HG03097 (cell line): ENCODE measurements around the gene VSIG2.

Source experiments
- ATAC-seq: cut with Tn5 transposase; IDR thresholded peaks from one replicate; pipeline ENCODE4 v1.9.1; 2021; ENCODE audit not compliant: unreplicated experiment, low FRiP score

Gene VSIG2

GRCh38 chr11:124724979-124725718 is 26.9 kb downstream of the VSIG2 start:
- ATAC-seq, result peak; percentile 93

GRCh38 chr11:124722176-124722575 is 29.9 kb downstream of the VSIG2 start:
- ATAC-seq, result no peak

GRCh38 chr11:124719534-124719933 is 32.5 kb downstream of the VSIG2 start:
- no peak for ATAC-seq

GRCh38 chr11:124718801-124719200 is 33.3 kb downstream of the VSIG2 start:
- no peak for ATAC-seq

- no peak for ATAC-seq
These were observed 34.0 kb downstream of the VSIG2 start for GRCh38 chr11:124717786-124718651.

- ATAC-seq, result no peak
These were observed 34.7 kb downstream of the VSIG2 start for GRCh38 chr11:124717421-124717785.

GRCh38 chr11:124716591-124716990 is 35.5 kb downstream of the VSIG2 start:
- no peak for ATAC-seq

GRCh38 chr11:124712392-124712791 is 39.7 kb downstream of the VSIG2 start:
- ATAC-seq, result no peak

- no peak for ATAC-seq
These were observed 44.2 kb downstream of the VSIG2 start for GRCh38 chr11:124707829-124708228.

GRCh38 chr11:124700028-124700427 is 52.0 kb downstream of the VSIG2 start:
- no peak for ATAC-seq

GRCh38 chr11:124699547-124699946 is 52.5 kb downstream of the VSIG2 start:
- no peak for ATAC-seq
